ENCODE measurements around the gene UBE2D2. TPM values are rescaled to one million over a fixed set of nuclear protein-coding genes. Genes with fewer than 3 reads are reported as not detected.
"Not testable (repeated sequence)": the region's sequence is repeated elsewhere in the genome, so short reads cannot be mapped to it uniquely, and the experiment has no call there.

Gene UBE2D2
- total RNA-seq, 2 experiments from 2014 or later, result 145 to 239 TPM

DNA sequence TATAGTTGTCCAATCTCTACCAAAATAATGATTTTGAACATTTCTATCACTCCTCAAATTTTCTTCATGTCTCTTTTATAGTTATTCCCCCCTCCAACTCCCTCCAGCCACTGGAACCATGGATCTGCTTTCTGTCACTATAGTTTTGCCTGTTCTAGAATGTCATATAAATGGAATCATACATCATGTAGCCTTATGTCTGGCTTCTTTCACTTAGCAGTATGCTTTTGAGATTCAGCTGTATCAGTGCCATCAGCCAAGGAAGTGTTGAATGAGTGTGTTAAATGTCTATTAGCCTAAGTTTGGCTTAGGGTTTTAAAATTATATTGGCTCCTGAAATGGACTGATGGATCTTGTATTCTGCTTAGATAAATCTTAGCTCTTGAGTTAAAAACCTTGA lies 36.0 kb downstream of the UBE2D2 start:
- TF ChIP-seq EZH2phosphoT487 (IDR thresholded peaks at IDR 0.05; ENCODE audit: borderline replicate concordance, low read depth, low read length), result no peak
- TF ChIP-seq, protein P1, sequence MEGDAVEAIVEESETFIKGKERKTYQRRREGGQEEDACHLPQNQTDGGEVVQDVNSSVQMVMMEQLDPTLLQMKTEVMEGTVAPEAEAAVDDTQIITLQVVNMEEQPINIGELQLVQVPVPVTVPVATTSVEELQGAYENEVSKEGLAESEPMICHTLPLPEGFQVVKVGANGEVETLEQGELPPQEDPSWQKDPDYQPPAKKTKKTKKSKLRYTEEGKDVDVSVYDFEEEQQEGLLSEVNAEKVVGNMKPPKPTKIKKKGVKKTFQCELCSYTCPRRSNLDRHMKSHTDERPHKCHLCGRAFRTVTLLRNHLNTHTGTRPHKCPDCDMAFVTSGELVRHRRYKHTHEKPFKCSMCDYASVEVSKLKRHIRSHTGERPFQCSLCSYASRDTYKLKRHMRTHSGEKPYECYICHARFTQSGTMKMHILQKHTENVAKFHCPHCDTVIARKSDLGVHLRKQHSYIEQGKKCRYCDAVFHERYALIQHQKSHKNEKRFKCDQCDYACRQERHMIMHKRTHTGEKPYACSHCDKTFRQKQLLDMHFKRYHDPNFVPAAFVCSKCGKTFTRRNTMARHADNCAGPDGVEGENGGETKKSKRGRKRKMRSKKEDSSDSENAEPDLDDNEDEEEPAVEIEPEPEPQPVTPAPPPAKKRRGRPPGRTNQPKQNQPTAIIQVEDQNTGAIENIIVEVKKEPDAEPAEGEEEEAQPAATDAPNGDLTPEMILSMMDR (conservative IDR thresholded peaks at IDR 0.05; ENCODE audit: low read length), result no peak
- CTCF ChIA-PET (ENCODE audit: unreplicated experiment), result no interaction called here
- H4K20me1 ChIP-seq (ENCODE audit: insufficient read depth, low read length), result peaks cover 9% of the 10 kb centered on the region; the same call in 1 of the 2 replicates
- no peak overlapping the region for H2AFZ ChIP-seq (ENCODE audit: low read length)
- no peak overlapping the region for H3K4me3 ChIP-seq (ENCODE audit: low read depth, low read length, poor library complexity, severe bottlenecking)
- BruUV-seq (replicated peaks), result no TSS peak
- POLR2A ChIA-PET, result no interaction called here
- H3K4me2 ChIP-seq (ENCODE audit: low read length), result no peak overlapping the region
- no peaks in the 10 kb centered on the region for H3K9me2 ChIP-seq (ENCODE audit: insufficient read depth, low read length)
- peaks cover 92% of the 10 kb centered on the region for H3K79me2 ChIP-seq (ENCODE audit: insufficient read depth, low read depth, low read length)
- peaks cover 28% of the 10 kb centered on the region for H3K4me1 ChIP-seq (ENCODE audit: insufficient read depth, low read length, poor library complexity, severe bottlenecking)
- peaks cover 84% of the 10 kb centered on the region for H3K36me3 ChIP-seq (ENCODE audit: insufficient read depth, low read length)
- no peak overlapping the region for H3K27ac ChIP-seq (ENCODE audit: low read depth, low read length, poor library complexity, severe bottlenecking)
- H3K9me3 ChIP-seq (ENCODE audit: low read length), result peaks cover 5% of the 10 kb centered on the region; the same call in 1 of the 2 replicates
- no peak for DNase-seq (ENCODE audit: low spot score)
- intact Hi-C loops (cut with micrococcal nuclease; ENCODE audit: unreplicated experiment), result no loop called here

DNA sequence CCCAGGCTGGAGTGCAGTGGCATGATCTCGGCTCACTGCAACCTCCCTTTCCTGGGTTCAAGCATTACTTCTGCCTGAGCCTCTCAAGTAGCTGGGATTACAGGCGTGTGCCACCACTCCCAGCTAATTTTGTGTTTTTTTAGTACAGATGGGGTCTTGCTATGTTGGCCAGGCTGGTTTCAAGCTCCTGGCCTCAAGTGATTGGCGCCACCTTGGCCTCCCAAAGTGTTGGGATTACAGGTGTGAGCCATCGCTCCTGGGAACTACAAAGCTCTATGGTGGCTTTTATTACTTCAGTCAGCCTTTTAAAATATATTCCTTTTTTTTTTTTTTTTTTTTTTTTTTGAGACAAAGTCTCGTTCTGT lies 37.4 kb downstream of the UBE2D2 start:
- H3K79me2 ChIP-seq (ENCODE audit: insufficient read depth, low read depth, low read length), result peaks cover 88% of the 10 kb centered on the region
- peaks cover 16% of the 10 kb centered on the region for H3K4me1 ChIP-seq (ENCODE audit: insufficient read depth, low read length, poor library complexity, severe bottlenecking)
- intact Hi-C loops (cut with micrococcal nuclease; ENCODE audit: unreplicated experiment); H3K9me2 ChIP-seq (ENCODE audit: insufficient read depth, low read length); H4K20me1 ChIP-seq (ENCODE audit: insufficient read depth, low read length); CTCF ChIA-PET (ENCODE audit: unreplicated experiment); H3K27ac ChIP-seq (ENCODE audit: low read depth, low read length, poor library complexity, severe bottlenecking); H2AFZ ChIP-seq (ENCODE audit: low read length); H3K9me3 ChIP-seq (ENCODE audit: low read length); H3K4me3 ChIP-seq (ENCODE audit: low read depth, low read length, poor library complexity, severe bottlenecking); BruUV-seq (replicated peaks); DNase-seq (ENCODE audit: low spot score); H3K4me2 ChIP-seq (ENCODE audit: low read length): not testable (repeated sequence)
- peaks cover 89% of the 10 kb centered on the region for H3K36me3 ChIP-seq (ENCODE audit: insufficient read depth, low read length)
- POLR2A ChIA-PET, result interaction anchor here (0.5 to 1.5 kb wide), 8 partner anchors 8 to 1058 kb away, joined by 3 to 11 read pairs (median 5); no protein-coding TSS in a partner anchor

GRCh38 chr5:139600336-139600949 lies 39.3 kb downstream of the UBE2D2 start:
- H3K9me3 ChIP-seq (ENCODE audit: low read length), result no peaks in the 10 kb centered on the region
- H3K9me2 ChIP-seq (ENCODE audit: insufficient read depth, low read length), result no peaks in the 10 kb centered on the region
- no peak overlapping the region for H2AFZ ChIP-seq (ENCODE audit: low read length)
- intact Hi-C loops (cut with micrococcal nuclease; ENCODE audit: unreplicated experiment), result no loop called here
- DNase-seq (ENCODE audit: low spot score), result no peak
- H3K79me2 ChIP-seq (ENCODE audit: insufficient read depth, low read depth, low read length), result peaks cover 86% of the 10 kb centered on the region
- BruUV-seq (replicated peaks), result no TSS peak
- no peak overlapping the region for H3K4me3 ChIP-seq (ENCODE audit: low read depth, low read length, poor library complexity, severe bottlenecking)
- TF ChIP-seq, protein P1 (conservative IDR thresholded peaks at IDR 0.05; ENCODE audit: low read length), result no peak
- no peak for TF ChIP-seq EZH2phosphoT487 (IDR thresholded peaks at IDR 0.05; ENCODE audit: borderline replicate concordance, low read depth, low read length)
- ChIA-PET POLR2A (interaction anchor here (0.5 kb wide), 1 partner anchor 15 kb away, joined by 4 read pairs; no protein-coding TSS in a partner anchor), CTCF (ENCODE audit: unreplicated experiment) (no interaction called here)
- peaks cover 12% of the 10 kb centered on the region for H3K4me1 ChIP-seq (ENCODE audit: insufficient read depth, low read length, poor library complexity, severe bottlenecking)
- no peak overlapping the region for H3K4me2 ChIP-seq (ENCODE audit: low read length)
- H4K20me1 ChIP-seq (ENCODE audit: insufficient read depth, low read length), result peaks cover 14% of the 10 kb centered on the region; the same call in 1 of the 2 replicates
- peak overlapping the region; percentile 11 for H3K27ac ChIP-seq (ENCODE audit: low read depth, low read length, poor library complexity, severe bottlenecking)
- peaks cover 87% of the 10 kb centered on the region for H3K36me3 ChIP-seq (ENCODE audit: insufficient read depth, low read length)
